HTR-8/SVneo (cell line): ENCODE results near the gene XYLB.
A peak's percentile ranks its signal among the peaks of the same experiment; 100 is the strongest.
"Not testable (repeated sequence)": the region's sequence is repeated elsewhere in the genome, so short reads cannot be mapped to it uniquely, and the experiment has no call there.

ENCODE experiments used
- DNase-seq: peaks from one replicate; pipeline ENCODE4 v3.0.0; 2011; ENCODE audit warnings: low spot score, mixed read lengths; ENCODE audit not compliant: insufficient read length
- FAIRE-seq: peaks from 2 replicates; lab custom pipeline; 2011; peaks lifted over from hg19 to GRCh38; lab: Jason Lieb, UNC

XYLB gene

GRCh38 chr3:38383156-38383875, 36.7 kb downstream of the XYLB start:
- DNase-seq (no peak), FAIRE-seq (no peak)

GRCh38 chr3:38386992-38387750, 40.6 kb downstream of the XYLB start:
- no peak for DNase-seq
- no peak for FAIRE-seq

GRCh38 chr3:38387862-38388261, 41.3 kb downstream of the XYLB start:
- DNase-seq (no peak), FAIRE-seq (no peak)

- DNase-seq (no peak), FAIRE-seq (no peak)
These were observed 46.1 kb downstream of the XYLB start for GRCh38 chr3:38392604-38393163.

- no peak for DNase-seq
- FAIRE-seq = no peak
These were observed 49.7 kb downstream of the XYLB start for GRCh38 chr3:38396239-38396638.

- no peak for FAIRE-seq
- DNase-seq = no peak
These were observed 50.3 kb downstream of the XYLB start for GRCh38 chr3:38396861-38397260.

- FAIRE-seq (no peak), DNase-seq (no peak)
These were observed 50.7 kb downstream of the XYLB start for GRCh38 chr3:38397320-38397719.

GRCh38 chr3:38401246-38401962, 54.8 kb downstream of the XYLB start:
- FAIRE-seq (no peak), DNase-seq (no peak)

GRCh38 chr3:38404286-38404685, 57.7 kb downstream of the XYLB start:
- FAIRE-seq (no peak), DNase-seq (no peak)

GRCh38 chr3:38411591-38411990, 65.0 kb downstream of the XYLB start:
- FAIRE-seq (no peak), DNase-seq (no peak)

- not testable (repeated sequence) for DNase-seq
- FAIRE-seq = peak; percentile 55
These were observed 74.2 kb downstream of the XYLB start for GRCh38 chr3:38420758-38421157.

GRCh38 chr3:38421679-38422336, 75.2 kb downstream of the XYLB start:
- FAIRE-seq (no peak), DNase-seq (no peak)

- FAIRE-seq, DNase-seq: not testable (repeated sequence)
These were observed 80.3 kb downstream of the XYLB start for GRCh38 chr3:38426798-38427426.

GRCh38 chr3:38432871-38433658, 86.5 kb downstream of the XYLB start:
- not testable (repeated sequence) for DNase-seq

GRCh38 chr3:38433661-38434060, 87.1 kb downstream of the XYLB start:
- not testable (repeated sequence) for FAIRE-seq, DNase-seq

More at GRCh38 chr3:38432871-38433658, 86.5 kb downstream of the XYLB start:
- FAIRE-seq = not testable (repeated sequence)

GRCh38 chr3:38438436-38439069, 92.0 kb downstream of the XYLB start:
- DNase-seq, FAIRE-seq: not testable (repeated sequence)

- not testable (repeated sequence) for FAIRE-seq, DNase-seq
These were observed 96.6 kb downstream of the XYLB start for GRCh38 chr3:38443205-38443604.

- FAIRE-seq (no peak), DNase-seq (no peak)
These were observed 99.6 kb downstream of the XYLB start for GRCh38 chr3:38446085-38446686.
